SK-N-SH treated with all-trans-retinoic acid at 6 μM for 48 hours (cell line): ENCODE measurements around the gene FGF22.

ENCODE experiments used
- CSDC2 ChIP-seq: fragments of 250-450 bp; sonication (Bioruptor Pico); IDR thresholded peaks from 2 replicates; pipeline ENCODE4 v1.5.0; 2020; ENCODE audit warnings: mild to moderate bottlenecking, moderate library complexity
- PATZ1 ChIP-seq: fragments of 250-450 bp; sonication (Bioruptor Pico); IDR thresholded peaks from 2 replicates; pipeline ENCODE4 v1.8.0; 2020; ENCODE audit warnings: mild to moderate bottlenecking, moderate library complexity, borderline replicate concordance
- RARB ChIP-seq: fragments of 250-450 bp; sonication (Bioruptor Pico); IDR thresholded peaks from 2 replicates; pipeline ENCODE4 v1.8.0; 2021; ENCODE audit warnings: mild to moderate bottlenecking, moderate library complexity
- ZFP3 ChIP-seq: fragments of 250-450 bp; sonication (Bioruptor Pico); IDR thresholded peaks from 2 replicates; pipeline ENCODE4 v1.5.0; 2020; ENCODE audit warnings: mild to moderate bottlenecking, moderate library complexity

- TF ChIP-seq RARB (CRISPR knock-in tag) (no peak), ZFP3 (no peak), CSDC2 (CRISPR knock-in tag) (no peak), PATZ1 (no peak)
These were observed 4.7 kb downstream of the FGF22 start for GRCh38 chr19:644363-644762.
